Measurements from ENCODE around the gene EMC9. TPM values are rescaled to one million over a fixed set of nuclear protein-coding genes. Genes with fewer than 3 reads are reported as not detected.

The EMC9 gene
- total RNA-seq, 4 donors from 2014 or later = 7.4 to 38.7 (median 34.0) TPM

DNA sequence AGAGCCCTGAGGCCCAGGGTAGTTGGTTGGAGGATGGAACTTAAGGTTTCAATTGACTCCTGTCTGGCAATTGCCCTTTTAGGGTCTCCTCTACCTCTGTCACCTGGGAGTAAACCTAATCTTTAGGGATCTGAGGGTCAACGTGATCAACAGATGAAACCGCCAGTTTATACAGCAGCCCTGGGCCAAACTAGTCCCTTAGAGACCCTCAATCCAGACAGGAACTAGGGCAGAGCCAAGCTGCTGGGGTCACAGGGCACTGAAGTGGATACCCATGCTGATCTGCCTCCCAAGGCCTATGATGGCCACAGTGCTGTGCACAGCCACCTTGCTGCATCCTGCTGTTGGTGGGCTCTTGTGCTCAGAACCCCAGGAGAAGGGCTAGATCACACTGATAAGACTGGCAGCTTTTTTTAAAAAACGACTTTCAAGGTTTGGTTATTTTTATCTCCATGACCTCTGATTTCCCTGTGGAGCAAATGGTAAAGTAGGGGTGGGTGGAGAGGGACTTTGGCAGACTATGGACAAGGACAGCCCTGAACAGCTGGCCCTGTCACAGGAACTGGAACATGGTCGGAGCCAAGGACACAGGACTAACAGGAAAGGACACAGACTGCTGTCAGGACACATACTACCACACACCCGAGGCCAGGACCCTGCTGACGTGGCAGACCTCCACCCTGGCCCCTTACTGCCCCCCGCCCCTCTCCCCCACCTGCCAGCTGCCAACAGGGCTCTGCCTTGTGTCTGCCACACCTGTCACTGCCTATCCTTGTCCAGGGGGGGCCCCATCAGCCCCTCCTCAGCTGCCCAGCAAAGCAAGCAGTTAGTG is 10.5 kb downstream of the EMC9 start:
- H3K4me3 ChIP-seq = no peak overlapping the region
- H3K9me3 ChIP-seq = no peaks in the 10 kb centered on the region
- H3K27ac ChIP-seq = peak overlapping the region in 2 of 4 donors; percentile 10 to 29
- no peaks in the 10 kb centered on the region for H3K36me3 ChIP-seq
- peaks cover 0 to 7% (median 3%) of the 10 kb centered on the region in 4 donors for H3K4me1 ChIP-seq
- no peak for DNase-seq
- no peaks in the 10 kb centered on the region for H3K27me3 ChIP-seq
- TF ChIP-seq, protein P1, sequence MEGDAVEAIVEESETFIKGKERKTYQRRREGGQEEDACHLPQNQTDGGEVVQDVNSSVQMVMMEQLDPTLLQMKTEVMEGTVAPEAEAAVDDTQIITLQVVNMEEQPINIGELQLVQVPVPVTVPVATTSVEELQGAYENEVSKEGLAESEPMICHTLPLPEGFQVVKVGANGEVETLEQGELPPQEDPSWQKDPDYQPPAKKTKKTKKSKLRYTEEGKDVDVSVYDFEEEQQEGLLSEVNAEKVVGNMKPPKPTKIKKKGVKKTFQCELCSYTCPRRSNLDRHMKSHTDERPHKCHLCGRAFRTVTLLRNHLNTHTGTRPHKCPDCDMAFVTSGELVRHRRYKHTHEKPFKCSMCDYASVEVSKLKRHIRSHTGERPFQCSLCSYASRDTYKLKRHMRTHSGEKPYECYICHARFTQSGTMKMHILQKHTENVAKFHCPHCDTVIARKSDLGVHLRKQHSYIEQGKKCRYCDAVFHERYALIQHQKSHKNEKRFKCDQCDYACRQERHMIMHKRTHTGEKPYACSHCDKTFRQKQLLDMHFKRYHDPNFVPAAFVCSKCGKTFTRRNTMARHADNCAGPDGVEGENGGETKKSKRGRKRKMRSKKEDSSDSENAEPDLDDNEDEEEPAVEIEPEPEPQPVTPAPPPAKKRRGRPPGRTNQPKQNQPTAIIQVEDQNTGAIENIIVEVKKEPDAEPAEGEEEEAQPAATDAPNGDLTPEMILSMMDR (IDR thresholded peaks at IDR 0.05) = no peak

DNA sequence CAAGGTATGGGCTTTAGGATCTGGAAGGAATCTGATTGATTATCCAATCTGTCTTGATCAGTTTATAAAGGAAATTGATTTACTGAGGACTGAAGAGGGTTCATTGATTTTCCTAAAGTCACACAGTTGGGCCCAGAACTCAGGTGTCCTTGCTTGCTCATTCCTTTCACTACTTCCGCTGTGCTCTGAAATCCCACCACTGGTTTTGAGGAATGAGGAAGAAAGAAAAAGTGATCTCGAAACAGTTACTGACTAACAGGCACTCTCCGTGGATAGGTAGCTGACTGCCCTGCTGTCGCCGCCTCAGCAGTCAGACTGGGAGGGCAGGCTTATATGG is 11.0 kb downstream of the EMC9 start, which contains the start of gene FITM1:
Gene FITM1, plus strand, starts transcription at position 280 of the 337 bp plus-strand sequence. CDS start 905 bp downstream, outside the sequence.
- Histone ChIP-seq H3K9me3 (no peaks in the 10 kb centered on the region), H3K4me3 (no peak within 1 kb of the TSS), H3K27ac (peak within 1 kb of the TSS in 2 of 4 donors; percentile 10 to 29), H3K36me3 (no peaks in the 10 kb centered on the region), H3K4me1 (peaks cover 0 to 3% (median 2%) of the 10 kb centered on the region in 4 donors), H3K27me3 (no peaks in the 10 kb centered on the region)
- peak in 1 of 3 donors; percentile 18 for DNase-seq
- TF ChIP-seq, protein P1 (IDR thresholded peaks at IDR 0.05) = no peak
- no peak for TF ChIP-seq POLR2A (IDR thresholded peaks at IDR 0.05)

DNA sequence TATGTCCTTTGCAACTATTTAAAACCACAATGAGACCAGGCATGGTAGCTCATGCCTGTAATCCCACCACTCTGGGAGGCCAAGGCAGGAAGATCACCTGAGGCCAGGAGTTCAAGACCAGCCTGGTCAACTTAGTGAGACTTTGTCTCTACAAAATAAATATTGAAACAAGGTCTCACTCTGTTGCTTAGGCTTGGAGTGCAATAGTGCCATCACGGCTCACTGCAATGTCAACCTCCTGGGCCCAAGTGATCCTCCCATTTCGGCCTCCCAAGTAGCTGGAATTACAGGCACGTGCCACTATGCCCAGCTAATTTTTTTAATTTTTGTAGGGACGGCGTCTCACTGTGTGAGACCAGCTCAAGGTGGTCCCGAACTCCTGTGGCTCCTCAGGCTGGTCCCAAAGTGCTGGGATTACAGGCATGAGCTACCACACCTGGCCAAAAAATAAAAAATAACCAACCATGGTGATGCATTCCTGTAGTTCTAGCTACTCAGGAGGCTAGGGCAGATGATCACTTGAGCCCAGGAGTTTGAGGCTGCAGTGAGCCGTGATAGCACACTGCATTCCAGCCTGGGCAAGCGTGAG is 11.9 kb downstream of the EMC9 start:
- DNase-seq = no peak
- no peaks in the 10 kb centered on the region for H3K9me3 ChIP-seq
- no peak for TF ChIP-seq POLR2A (IDR thresholded peaks at IDR 0.05)
- TF ChIP-seq, protein P1 (IDR thresholded peaks at IDR 0.05) = no peak
- peaks cover 0 to 2% (median 0%) of the 10 kb centered on the region in 3 donors for H3K36me3 ChIP-seq
- H3K27ac ChIP-seq = no peak overlapping the region
- peaks cover 0 to 3% (median 0%) of the 10 kb centered on the region in 4 donors for H3K4me1 ChIP-seq
- no peaks in the 10 kb centered on the region for H3K27me3 ChIP-seq
- H3K4me3 ChIP-seq = no peak overlapping the region

DNA sequence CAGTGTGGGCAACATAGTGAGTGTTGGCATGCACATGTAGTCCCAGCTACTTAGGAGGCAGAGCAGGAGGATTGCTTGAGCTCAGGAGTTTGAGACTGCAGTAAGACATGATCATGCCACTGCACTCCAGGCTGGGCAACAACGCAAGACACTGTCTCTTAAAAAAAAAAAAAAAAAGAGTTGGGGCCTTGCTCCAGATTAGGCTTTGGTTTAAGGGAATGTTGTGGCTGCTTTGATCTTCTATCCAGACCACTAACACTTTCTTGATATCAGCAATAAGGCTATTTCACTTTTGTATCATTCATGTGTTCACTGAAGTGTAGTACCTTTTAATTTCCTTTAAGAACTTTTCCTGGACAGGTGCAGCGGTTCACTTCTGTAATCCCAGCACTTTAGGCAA is 13.7 kb downstream of the EMC9 start:
- no peaks in the 10 kb centered on the region for H3K27me3 ChIP-seq
- TF ChIP-seq POLR2A (IDR thresholded peaks at IDR 0.05) = no peak
- TF ChIP-seq, protein P1 (IDR thresholded peaks at IDR 0.05) = no peak
- peaks cover 0 to 3% (median 0%) of the 10 kb centered on the region in 4 donors for H3K4me1 ChIP-seq
- no peaks in the 10 kb centered on the region for H3K9me3 ChIP-seq
- H3K27ac ChIP-seq = no peak overlapping the region
- H3K36me3 ChIP-seq = peaks cover 0 to 20% (median 0%) of the 10 kb centered on the region in 3 donors
- H3K4me3 ChIP-seq = no peak overlapping the region
- no peak for DNase-seq

DNA sequence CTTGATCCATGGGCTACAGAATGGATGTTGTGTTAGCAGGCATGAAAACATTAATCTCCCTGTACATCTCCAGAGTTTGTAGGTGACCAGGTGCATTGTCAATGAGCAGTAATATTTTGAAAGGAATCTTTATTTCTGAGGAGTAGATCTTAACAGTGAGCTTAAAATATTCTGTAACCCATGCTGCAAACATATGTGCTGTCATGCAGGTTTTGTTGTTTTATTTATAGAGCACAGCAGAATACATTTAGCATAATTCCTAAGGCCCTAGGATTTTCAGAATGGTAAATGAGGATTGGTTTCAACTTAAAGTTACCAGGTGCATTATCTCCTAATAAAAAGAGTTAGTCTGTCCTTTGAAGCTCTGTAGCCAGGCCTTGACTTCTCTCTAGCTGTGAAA is 14.5 kb downstream of the EMC9 start:
- H3K36me3 ChIP-seq = peaks cover 0 to 27% (median 0%) of the 10 kb centered on the region in 3 donors
- H3K27ac ChIP-seq = no peak overlapping the region
- no peaks in the 10 kb centered on the region for H3K27me3 ChIP-seq
- H3K9me3 ChIP-seq = no peaks in the 10 kb centered on the region
- no peak for TF ChIP-seq POLR2A (IDR thresholded peaks at IDR 0.05)
- TF ChIP-seq, protein P1 (IDR thresholded peaks at IDR 0.05) = no peak
- no peaks in the 10 kb centered on the region for H3K4me1 ChIP-seq
- no peak overlapping the region for H3K4me3 ChIP-seq
- DNase-seq = no peak
